HCT116 (cell line): Measurements from ENCODE around the gene PKD2. TPM values are rescaled to one million over a fixed set of nuclear protein-coding genes. Genes with fewer than 3 reads are reported as not detected.

ENCODE experiments used
- ATAC-seq: fragments of 200-7000 bp; cut with Tn5 transposase; 2 replicates; pipeline ENCODE4 v1.9.1; 2020; ENCODE audit warnings: mild to moderate bottlenecking, moderate library complexity
- BruUV-seq: library from RNA; stranded (reverse); fragments of 400-500 nt; replicated peaks from 2 replicates; lab custom pipeline; 2021; lab: Mats Ljungman, UMichigan
- CTCF ChIA-PET: fragments of 300-600 bp; sonication (Branson Sonifier 250); formaldehyde crosslinking; loops from one replicate; lab custom pipeline; 2021; ENCODE audit warnings: antibody characterized with exemption; lab: Charles Lee
- POLR2A ChIA-PET: fragments of 300-600, 350-600 bp; sonication (Branson Sonifier 250); formaldehyde crosslinking; loops from one replicate; lab custom pipeline; 2021; ENCODE audit warnings: antibody characterized with exemption; lab: Charles Lee
- RAD21 ChIA-PET, 2 experiments: fragments of 300-600 bp; sonication (Branson Sonifier 250); formaldehyde crosslinking; loops; one replicate each; lab custom pipeline; 2023; ENCODE audit warnings: low total read pairs in 2 of 2; ENCODE audit not compliant: uncharacterized antibody in 2 of 2, unreplicated experiment in 2 of 2, low non-redundant PET in 1 of 2; lab: Charles Lee
- DNase-seq: peaks from one replicate; pipeline ENCODE4 v3.0.0-alpha.2; 2010; ENCODE audit warnings: low read depth, low spot score
- H2AFZ ChIP-seq: fragments of 200-600 bp; shearing (Covaris generic), sonication (generic); 2 replicates; pipeline ENCODE4 v1.6.1; 2017; ENCODE audit warnings: low read depth, mixed run types, mixed read lengths, antibody characterized with exemption, low read length; ENCODE audit not compliant: poor library complexity, severe bottlenecking
- H3K27ac ChIP-seq: 2 replicates; pipeline ENCODE4 v1.5.1; 2012; ENCODE audit warnings: low read depth, low read length
- H3K27me3 ChIP-seq: fragments of 200-600 bp; sonication (generic); 2 replicates; pipeline ENCODE4 v1.6.1; 2016; ENCODE audit warnings: mixed run types, low read length, mixed read lengths; ENCODE audit not compliant: insufficient read depth
- H3K36me3 ChIP-seq, 2 experiments: fragments of 200-500 bp in 1 of 2; fragments of 200-600 bp in 1 of 2; sonication (Bioruptor generic) in 1 of 2; sonication (generic) in 1 of 2; 2 replicates each; pipeline versions ENCODE4 v1.5.1 to v1.6.1; 2014 to 2016; ENCODE audit warnings: low read length in 2 of 2, inconsistent platforms in 1 of 2, mixed read lengths in 1 of 2, mixed run types in 1 of 2; ENCODE audit not compliant: insufficient read depth in 2 of 2, control insufficient read depth in 1 of 2
- H3K4me1 ChIP-seq, 2 experiments: fragments of 200-600 bp in 1 of 2; sonication (generic) in 1 of 2; 2 replicates each; pipeline versions ENCODE4 v1.5.1 to v1.6.1; 2012 to 2017; ENCODE audit warnings: low read length in 2 of 2, inconsistent platforms in 1 of 2, mild to moderate bottlenecking in 1 of 2, mixed read lengths in 1 of 2, mixed run types in 1 of 2, moderate library complexity in 1 of 2; ENCODE audit not compliant: insufficient read depth in 2 of 2, control insufficient read depth in 1 of 2
- H3K4me2 ChIP-seq: fragments of 200-600 bp; sonication (generic); 2 replicates; pipeline ENCODE4 v1.6.1; 2017; ENCODE audit warnings: mixed run types, low read length, mixed read lengths
- H3K4me3 ChIP-seq, 2 experiments: fragments of 200-600 bp in 1 of 2; sonication (generic) in 1 of 2; replicated peaks in 1 of 2; 2 replicates each; pipeline ENCODE4 v1.5.1; 2011 to 2016; ENCODE audit warnings: low read length in 2 of 2, control low read depth in 1 of 2, low read depth in 1 of 2, mild to moderate bottlenecking in 1 of 2, mixed read lengths in 1 of 2, mixed run types in 1 of 2
- H3K79me2 ChIP-seq: fragments of 200-600 bp; sonication (generic); 2 replicates; pipeline ENCODE4 v1.6.1; 2017; ENCODE audit warnings: mild to moderate bottlenecking, mixed run types, low read length, moderate library complexity, mixed read lengths; ENCODE audit not compliant: insufficient read depth
- H3K9ac ChIP-seq: fragments of 200-600 bp; sonication (generic); 2 replicates; pipeline ENCODE4 v1.6.1; 2016; ENCODE audit warnings: low read length, mixed read lengths
- H3K9me2 ChIP-seq: fragments of 200-600 bp; sonication (generic), shearing (Covaris generic); 2 replicates; pipeline ENCODE4 v1.6.1; 2017; ENCODE audit warnings: mixed run types, mild to moderate bottlenecking, moderate library complexity; ENCODE audit not compliant: insufficient read depth
- H3K9me3 ChIP-seq, 2 experiments: fragments of 200-500 bp in 1 of 2; fragments of 200-600 bp in 1 of 2; sonication (Bioruptor generic) in 1 of 2; sonication (generic) in 1 of 2; 2 replicates each; pipeline ENCODE4 v1.6.1; 2014 to 2017; ENCODE audit warnings: low read length in 2 of 2, mixed read lengths in 2 of 2, inconsistent platforms in 1 of 2, low read depth in 1 of 2, mild to moderate bottlenecking in 1 of 2, mixed run types in 1 of 2, moderate library complexity in 1 of 2; ENCODE audit not compliant: control insufficient read depth in 1 of 2, insufficient read depth in 1 of 2
- H4K20me1 ChIP-seq: fragments of 200-600 bp; sonication (generic), shearing (Covaris generic); 2 replicates; pipeline ENCODE4 v1.6.1; 2017; ENCODE audit warnings: mixed run types, mild to moderate bottlenecking, moderate library complexity; ENCODE audit not compliant: insufficient read depth
- ATF3 ChIP-seq: IDR thresholded peaks from 2 replicates; pipeline ENCODE4 v1.6.1; 2012
- CEBPB ChIP-seq: IDR thresholded peaks from 2 replicates; pipeline ENCODE4 v1.6.1; 2012; ENCODE audit warnings: low read depth
- ELF1 ChIP-seq: IDR thresholded peaks from 2 replicates; pipeline ENCODE4 v1.6.1; 2012; ENCODE audit warnings: low read depth, borderline replicate concordance
- EZH2phosphoT487 ChIP-seq: fragments of 200-600 bp; IDR thresholded peaks from 2 replicates; pipeline ENCODE4 v1.6.1; 2018; ENCODE audit warnings: antibody characterized with exemption, borderline replicate concordance
- FOSL1 ChIP-seq: IDR thresholded peaks from 2 replicates; pipeline ENCODE4 v1.6.1; 2012; ENCODE audit warnings: low read depth
- JUND ChIP-seq: IDR thresholded peaks from 2 replicates; pipeline ENCODE4 v1.6.1; 2012
- MAX ChIP-seq: IDR thresholded peaks from 2 replicates; pipeline ENCODE4 v1.6.1; 2012
- POLR2A ChIP-seq: IDR thresholded peaks from 2 replicates; pipeline ENCODE4 v1.7.0; 2011; ENCODE audit warnings: borderline replicate concordance; ENCODE audit not compliant: insufficient read depth, insufficient read length; ENCODE audit errors: extremely low read depth
- POLR2AphosphoS5 ChIP-seq: IDR thresholded peaks from 2 replicates; pipeline ENCODE4 v1.6.1; 2011; ENCODE audit warnings: mild to moderate bottlenecking, low read depth, low read length, moderate library complexity
- REST ChIP-seq: IDR thresholded peaks from 2 replicates; pipeline ENCODE4 v1.6.1; 2012; ENCODE audit warnings: low read depth
- SIN3A ChIP-seq: IDR thresholded peaks from 2 replicates; pipeline ENCODE4 v1.6.1; 2012; ENCODE audit warnings: low read depth
- SRF ChIP-seq: IDR thresholded peaks from 2 replicates; pipeline ENCODE4 v1.6.1; 2012; ENCODE audit warnings: low read depth
- TCF7L2 ChIP-seq: IDR thresholded peaks from 2 replicates; pipeline ENCODE4 v1.7.0; 2011; ENCODE audit warnings: borderline replicate concordance, inconsistent platforms; ENCODE audit not compliant: insufficient read depth, insufficient read length; ENCODE audit errors: extremely low read depth
- ZFX ChIP-seq: fragments of 450-650 bp; IDR thresholded peaks from 2 replicates; pipeline ENCODE4 v1.6.1; 2017
- intact Hi-C: fragments of 100-400 bp; cut with micrococcal nuclease; formaldehyde crosslinking; loops from 2 replicates; pipeline ENCODE4 v1.10.0; 2022
- total RNA-seq: library from RNA; stranded (reverse); gene quantifications from one replicate; pipeline ENCODE4 v1.2.1, GENCODE V29; 2021; ENCODE audit not compliant: unreplicated experiment
- TF ChIP-seq, protein P1 (sequence below): IDR thresholded peaks from 2 replicates; pipeline ENCODE4 v1.6.1; 2011; ENCODE audit warnings: mild to moderate bottlenecking, low read length, moderate library complexity; ENCODE audit not compliant: insufficient replicate concordance; ENCODE audit errors: extremely low read depth

The PKD2 gene
- total RNA-seq, 1 experiment from 2014 or later = 10.1 TPM

DNA sequence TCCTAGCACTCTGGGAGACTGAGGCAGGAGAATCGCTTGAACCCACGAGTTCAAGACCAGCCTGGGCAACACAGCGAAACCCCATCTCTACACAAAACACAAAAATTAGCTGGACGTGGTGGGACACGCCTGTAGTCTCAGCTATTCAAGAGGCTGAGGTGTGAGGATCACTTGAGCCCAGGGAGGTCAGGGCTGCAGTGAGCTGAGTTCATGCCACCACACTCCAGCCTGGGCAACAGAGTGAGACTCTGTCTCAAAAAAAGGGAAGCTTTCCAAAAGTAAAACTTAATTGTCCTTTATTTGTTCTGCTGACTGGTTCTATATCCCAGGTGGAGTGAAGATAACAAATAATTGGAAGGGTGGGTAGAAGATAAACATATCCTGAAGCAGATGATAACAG, 105.4 kb downstream of the PKD2 start:
- H3K4me1 ChIP-seq = peaks cover 0 to 2% of the 10 kb centered on the region in 2 experiments; a peak in 2 of 4 replicates
- BruUV-seq = no TSS peak
- CTCF ChIA-PET = interaction anchor here (0.9 kb wide), 1 partner anchor 260 kb away, joined by 3 read pairs; no protein-coding TSS in a partner anchor

DNA sequence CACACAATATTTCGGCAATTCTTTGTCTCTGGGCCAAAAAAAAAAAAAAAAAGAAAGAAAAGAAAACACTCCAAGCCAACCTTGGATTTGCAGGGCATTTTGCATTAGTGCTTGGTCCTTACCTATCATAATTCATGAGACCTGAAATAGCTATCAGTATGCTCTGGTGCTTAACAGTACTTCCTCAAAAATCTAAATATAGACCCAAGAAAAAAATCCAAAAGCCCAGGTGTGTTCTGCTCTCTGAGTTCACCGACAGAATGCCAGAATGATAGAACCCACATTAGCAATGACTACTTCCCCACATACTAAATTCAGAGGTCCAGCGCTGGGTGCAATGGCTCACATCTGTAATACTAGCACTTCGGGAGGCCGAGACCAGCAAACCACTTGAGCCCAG, 108.2 kb downstream of the PKD2 start:
- no peaks in the 10 kb centered on the region for H3K79me2 ChIP-seq
- ChIA-PET RAD21 (no interaction called here), CTCF (interaction anchor here (0.7 kb wide), 1 partner anchor 82 kb away, joined by 3 read pairs; no protein-coding TSS in a partner anchor), POLR2A (interaction anchor here (0.7 kb wide), 1 partner anchor 650 kb away, joined by 3 read pairs; no protein-coding TSS in a partner anchor)
- no peaks in the 10 kb centered on the region for H4K20me1 ChIP-seq
- H2AFZ ChIP-seq = no peak overlapping the region
- peaks cover 7 to 8% of the 10 kb centered on the region in 2 experiments; a peak in 2 of 4 replicates for H3K9me3 ChIP-seq
- intact Hi-C loops = no loop called here
- H3K9ac ChIP-seq = no peak overlapping the region
- BruUV-seq = no TSS peak
- no peaks in the 10 kb centered on the region for H3K36me3 ChIP-seq
- ATAC-seq = no peak
- no peaks in the 10 kb centered on the region for H3K27me3 ChIP-seq
- H3K9me2 ChIP-seq = no peaks in the 10 kb centered on the region
- no peak overlapping the region for H3K4me2 ChIP-seq
- no peaks in the 10 kb centered on the region for H3K4me1 ChIP-seq
- no peak overlapping the region for H3K27ac ChIP-seq
- no peak for DNase-seq
- no peak overlapping the region for H3K4me3 ChIP-seq
- no peak for TF ChIP-seq JUND
- TF ChIP-seq FOSL1 = no peak
- no peak for TF ChIP-seq REST
- no peak for TF ChIP-seq TCF7L2
- no peak for TF ChIP-seq EZH2phosphoT487
- TF ChIP-seq SRF = no peak
- TF ChIP-seq, protein P1, sequence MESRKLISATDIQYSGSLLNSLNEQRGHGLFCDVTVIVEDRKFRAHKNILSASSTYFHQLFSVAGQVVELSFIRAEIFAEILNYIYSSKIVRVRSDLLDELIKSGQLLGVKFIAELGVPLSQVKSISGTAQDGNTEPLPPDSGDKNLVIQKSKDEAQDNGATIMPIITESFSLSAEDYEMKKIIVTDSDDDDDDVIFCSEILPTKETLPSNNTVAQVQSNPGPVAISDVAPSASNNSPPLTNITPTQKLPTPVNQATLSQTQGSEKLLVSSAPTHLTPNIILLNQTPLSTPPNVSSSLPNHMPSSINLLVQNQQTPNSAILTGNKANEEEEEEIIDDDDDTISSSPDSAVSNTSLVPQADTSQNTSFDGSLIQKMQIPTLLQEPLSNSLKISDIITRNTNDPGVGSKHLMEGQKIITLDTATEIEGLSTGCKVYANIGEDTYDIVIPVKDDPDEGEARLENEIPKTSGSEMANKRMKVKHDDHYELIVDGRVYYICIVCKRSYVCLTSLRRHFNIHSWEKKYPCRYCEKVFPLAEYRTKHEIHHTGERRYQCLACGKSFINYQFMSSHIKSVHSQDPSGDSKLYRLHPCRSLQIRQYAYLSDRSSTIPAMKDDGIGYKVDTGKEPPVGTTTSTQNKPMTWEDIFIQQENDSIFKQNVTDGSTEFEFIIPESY = no peak
- TF ChIP-seq SIN3A = no peak
- no peak for TF ChIP-seq CEBPB
- no peak for TF ChIP-seq POLR2A
- no peak for TF ChIP-seq POLR2AphosphoS5
- TF ChIP-seq ZFX = no peak
- TF ChIP-seq ELF1 = no peak
- TF ChIP-seq MAX = no peak
- TF ChIP-seq ATF3 = no peak

More for the DNA sequence above, 105.4 kb downstream of the PKD2 start:
- no peaks in the 10 kb centered on the region for H3K36me3 ChIP-seq
- no peaks in the 10 kb centered on the region for H3K9me3 ChIP-seq
- POLR2A ChIA-PET = interaction anchor here (0.8 kb wide), 1 partner anchor 9 kb away, joined by 3 read pairs; no protein-coding TSS in a partner anchor
- ATAC-seq (no peak), DNase-seq (no peak)
- H3K9me2 ChIP-seq = no peaks in the 10 kb centered on the region
- no peak for TF ChIP-seq ZFX
- TF ChIP-seq TCF7L2 = no peak
- H4K20me1 ChIP-seq = no peaks in the 10 kb centered on the region
- RAD21 ChIA-PET = no interaction called here
- H3K9ac ChIP-seq = no peak overlapping the region
- no peaks in the 10 kb centered on the region for H3K27me3 ChIP-seq
- no peak overlapping the region for H3K4me2 ChIP-seq
- H3K4me3 ChIP-seq = no peak overlapping the region
- H2AFZ ChIP-seq = no peak overlapping the region
- H3K27ac ChIP-seq = no peak overlapping the region
- intact Hi-C loops = no loop called here
- no peaks in the 10 kb centered on the region for H3K79me2 ChIP-seq
